Activated naive CD8-positive, alpha-beta T cell treated with anti-CD3 and anti-CD28 coated beads, Interleukin-2, amount 50 U/mL, for 24 hours (primary cell): Measurements from ENCODE around the gene CTTNBP2.

Experiments used
- ATAC-seq: fragments of 150-1000 bp; cut with Tn5 transposase; one replicate; pipeline ENCODE4 v1.10.0; 2021
- DNase-seq: peaks from one replicate; pipeline ENCODE4 v3.0.0; 2021
- H3K27ac Mint-ChIP-seq: one replicate; pipeline ENCODE4 v1.8.0; 2021; ENCODE audit warnings: mild to moderate bottlenecking, mixed read lengths
- H3K27me3 Mint-ChIP-seq: one replicate; pipeline ENCODE4 v1.8.0; 2021; ENCODE audit warnings: mixed read lengths
- H3K36me3 Mint-ChIP-seq: one replicate; pipeline ENCODE4 v1.8.0; 2021; ENCODE audit warnings: low read depth, mixed read lengths
- H3K4me1 Mint-ChIP-seq: one replicate; pipeline ENCODE4 v1.8.0; 2021; ENCODE audit warnings: mixed read lengths
- H3K4me3 Mint-ChIP-seq: one replicate; pipeline ENCODE4 v1.8.0; 2021; ENCODE audit warnings: mild to moderate bottlenecking, moderate library complexity, mixed read lengths
- H3K9me3 Mint-ChIP-seq: one replicate; pipeline ENCODE4 v1.8.0; 2021; ENCODE audit warnings: mixed read lengths

Gene CTTNBP2

GRCh38 chr7:117800406-117800805 is 72.8 kb downstream of the CTTNBP2 start:
- H3K36me3 Mint-ChIP-seq = no peaks in the 10 kb centered on the region
- no peaks in the 10 kb centered on the region for H3K4me1 Mint-ChIP-seq
- peaks cover 4% of the 10 kb centered on the region for H3K27me3 Mint-ChIP-seq
- no peak for DNase-seq
- no peaks in the 10 kb centered on the region for H3K9me3 Mint-ChIP-seq
- H3K4me3 Mint-ChIP-seq = no peak overlapping the region
- no peak for ATAC-seq
- no peak overlapping the region for H3K27ac Mint-ChIP-seq

GRCh38 chr7:117796889-117797288 is 76.4 kb downstream of the CTTNBP2 start:
- ATAC-seq (no peak), DNase-seq (no peak)
- no peaks in the 10 kb centered on the region for H3K9me3 Mint-ChIP-seq
- H3K27me3 Mint-ChIP-seq = peaks cover 4% of the 10 kb centered on the region
- H3K36me3 Mint-ChIP-seq = no peaks in the 10 kb centered on the region
- no peak overlapping the region for H3K4me3 Mint-ChIP-seq
- no peak overlapping the region for H3K27ac Mint-ChIP-seq
- H3K4me1 Mint-ChIP-seq = peaks cover 3% of the 10 kb centered on the region

- Mint-ChIP-seq H3K9me3 (no peaks in the 10 kb centered on the region), H3K27ac (no peak overlapping the region), H3K36me3 (no peaks in the 10 kb centered on the region), H3K4me1 (peaks cover 3% of the 10 kb centered on the region), H3K4me3 (no peak overlapping the region), H3K27me3 (peaks cover 4% of the 10 kb centered on the region)
- ATAC-seq (no peak), DNase-seq (no peak)
Observed at GRCh38 chr7:117793976-117794375, 79.3 kb downstream of the CTTNBP2 start.

- ATAC-seq = no peak
- Mint-ChIP-seq H3K27ac (no peak overlapping the region), H3K4me1 (peaks cover 3% of the 10 kb centered on the region), H3K27me3 (peaks cover 4% of the 10 kb centered on the region), H3K9me3 (no peaks in the 10 kb centered on the region), H3K36me3 (no peaks in the 10 kb centered on the region), H3K4me3 (no peak overlapping the region)
- no peak for DNase-seq
Observed at GRCh38 chr7:117793521-117793920, 79.7 kb downstream of the CTTNBP2 start.

GRCh38 chr7:117791877-117792780 is 81.1 kb downstream of the CTTNBP2 start:
- Mint-ChIP-seq H3K36me3 (no peaks in the 10 kb centered on the region), H3K4me1 (peaks cover 3% of the 10 kb centered on the region), H3K27me3 (peaks cover 1% of the 10 kb centered on the region), H3K4me3 (no peak overlapping the region), H3K9me3 (no peaks in the 10 kb centered on the region), H3K27ac (no peak overlapping the region)
- ATAC-seq (no peak), DNase-seq (no peak)

- no peak overlapping the region for H3K27ac Mint-ChIP-seq
- ATAC-seq (no peak), DNase-seq (no peak)
- peaks cover 3% of the 10 kb centered on the region for H3K4me1 Mint-ChIP-seq
- H3K36me3 Mint-ChIP-seq = no peaks in the 10 kb centered on the region
- no peaks in the 10 kb centered on the region for H3K9me3 Mint-ChIP-seq
- no peak overlapping the region for H3K4me3 Mint-ChIP-seq
- H3K27me3 Mint-ChIP-seq = no peaks in the 10 kb centered on the region
Observed at GRCh38 chr7:117790731-117791130, 82.5 kb downstream of the CTTNBP2 start.

- Mint-ChIP-seq H3K36me3 (no peaks in the 10 kb centered on the region), H3K27me3 (no peaks in the 10 kb centered on the region), H3K4me1 (peaks cover 3% of the 10 kb centered on the region), H3K4me3 (no peak overlapping the region), H3K9me3 (no peaks in the 10 kb centered on the region), H3K27ac (no peak overlapping the region)
- DNase-seq (no peak), ATAC-seq (no peak)
Observed at GRCh38 chr7:117790251-117790650, 83.0 kb downstream of the CTTNBP2 start.

- DNase-seq (no peak), ATAC-seq (no peak)
- H3K9me3 Mint-ChIP-seq = no peaks in the 10 kb centered on the region
- H3K27ac Mint-ChIP-seq = no peak overlapping the region
- no peaks in the 10 kb centered on the region for H3K36me3 Mint-ChIP-seq
- H3K4me3 Mint-ChIP-seq = no peak overlapping the region
- H3K27me3 Mint-ChIP-seq = no peaks in the 10 kb centered on the region
- no peaks in the 10 kb centered on the region for H3K4me1 Mint-ChIP-seq
Observed at GRCh38 chr7:117785431-117785830, 87.8 kb downstream of the CTTNBP2 start.

- no peak overlapping the region for H3K27ac Mint-ChIP-seq
- no peaks in the 10 kb centered on the region for H3K36me3 Mint-ChIP-seq
- no peak overlapping the region for H3K4me3 Mint-ChIP-seq
- H3K27me3 Mint-ChIP-seq = no peaks in the 10 kb centered on the region
- no peaks in the 10 kb centered on the region for H3K4me1 Mint-ChIP-seq
- no peak for ATAC-seq
- DNase-seq = no peak
- no peaks in the 10 kb centered on the region for H3K9me3 Mint-ChIP-seq
Observed at GRCh38 chr7:117784315-117784714, 88.9 kb downstream of the CTTNBP2 start.

GRCh38 chr7:117782761-117783160 is 90.5 kb downstream of the CTTNBP2 start:
- H3K27ac Mint-ChIP-seq = no peak overlapping the region
- no peaks in the 10 kb centered on the region for H3K4me1 Mint-ChIP-seq
- ATAC-seq (no peak), DNase-seq (no peak)
- no peaks in the 10 kb centered on the region for H3K27me3 Mint-ChIP-seq
- no peak overlapping the region for H3K4me3 Mint-ChIP-seq
- H3K36me3 Mint-ChIP-seq = no peaks in the 10 kb centered on the region
- H3K9me3 Mint-ChIP-seq = no peaks in the 10 kb centered on the region

- H3K36me3 Mint-ChIP-seq = no peaks in the 10 kb centered on the region
- no peak overlapping the region for H3K4me3 Mint-ChIP-seq
- H3K9me3 Mint-ChIP-seq = no peaks in the 10 kb centered on the region
- no peak overlapping the region for H3K27ac Mint-ChIP-seq
- no peaks in the 10 kb centered on the region for H3K4me1 Mint-ChIP-seq
- H3K27me3 Mint-ChIP-seq = no peaks in the 10 kb centered on the region
- no peak for DNase-seq
- ATAC-seq = no peak
Observed at GRCh38 chr7:117781707-117782106, 91.5 kb downstream of the CTTNBP2 start.

GRCh38 chr7:117780832-117781231 is 92.4 kb downstream of the CTTNBP2 start:
- no peaks in the 10 kb centered on the region for H3K4me1 Mint-ChIP-seq
- H3K27ac Mint-ChIP-seq = no peak overlapping the region
- no peaks in the 10 kb centered on the region for H3K27me3 Mint-ChIP-seq
- DNase-seq = no peak
- no peak overlapping the region for H3K4me3 Mint-ChIP-seq
- ATAC-seq = no peak
- H3K36me3 Mint-ChIP-seq = no peaks in the 10 kb centered on the region
- no peaks in the 10 kb centered on the region for H3K9me3 Mint-ChIP-seq

- Mint-ChIP-seq H3K9me3 (no peaks in the 10 kb centered on the region), H3K27me3 (no peaks in the 10 kb centered on the region), H3K36me3 (no peaks in the 10 kb centered on the region), H3K4me3 (no peak overlapping the region), H3K4me1 (peaks cover 2% of the 10 kb centered on the region), H3K27ac (no peak overlapping the region)
- DNase-seq = no peak
- no peak for ATAC-seq
Observed at GRCh38 chr7:117777335-117778142, 95.7 kb downstream of the CTTNBP2 start.

GRCh38 chr7:117776224-117776623 is 97.0 kb downstream of the CTTNBP2 start:
- Mint-ChIP-seq H3K4me1 (peaks cover 2% of the 10 kb centered on the region), H3K9me3 (no peaks in the 10 kb centered on the region), H3K36me3 (no peaks in the 10 kb centered on the region), H3K27ac (no peak overlapping the region), H3K27me3 (no peaks in the 10 kb centered on the region), H3K4me3 (no peak overlapping the region)
- no peak for ATAC-seq
- DNase-seq = no peak

GRCh38 chr7:117775801-117776200 is 97.4 kb downstream of the CTTNBP2 start:
- Mint-ChIP-seq H3K9me3 (no peaks in the 10 kb centered on the region), H3K27ac (no peak overlapping the region), H3K4me3 (no peak overlapping the region), H3K36me3 (no peaks in the 10 kb centered on the region), H3K4me1 (peaks cover 2% of the 10 kb centered on the region), H3K27me3 (no peaks in the 10 kb centered on the region)
- DNase-seq (no peak), ATAC-seq (no peak)
